GM13977 (cell line): ENCODE data around the gene GMNN.
"Not testable (repeated sequence)": the region's sequence is repeated elsewhere in the genome, so short reads cannot be mapped to it uniquely, and the experiment has no call there.

Experiments
- DNase-seq: peaks from one replicate; pipeline ENCODE4 v3.0.0; 2012; ENCODE audit warnings: low spot score
- in situ Hi-C: fragments of 300-500 bp; cut with MboI; formaldehyde crosslinking; loops from one replicate; pipeline ENCODE4 v1.12.0; 2022; ENCODE audit warnings: low sequenced_read_pairs, low pct_unique_long_range_greater_than_20kb, mixed read lengths, inconsistent platforms; ENCODE audit not compliant: unreplicated experiment
- TF ChIP-seq, protein P1 (sequence below): IDR thresholded peaks from 2 replicates; pipeline ENCODE4 v1.5.1; 2012; ENCODE audit warnings: mild to moderate bottlenecking, control low read depth; ENCODE audit not compliant: insufficient read depth; ENCODE audit errors: extremely low read depth, missing control alignments

GMNN gene

DNA sequence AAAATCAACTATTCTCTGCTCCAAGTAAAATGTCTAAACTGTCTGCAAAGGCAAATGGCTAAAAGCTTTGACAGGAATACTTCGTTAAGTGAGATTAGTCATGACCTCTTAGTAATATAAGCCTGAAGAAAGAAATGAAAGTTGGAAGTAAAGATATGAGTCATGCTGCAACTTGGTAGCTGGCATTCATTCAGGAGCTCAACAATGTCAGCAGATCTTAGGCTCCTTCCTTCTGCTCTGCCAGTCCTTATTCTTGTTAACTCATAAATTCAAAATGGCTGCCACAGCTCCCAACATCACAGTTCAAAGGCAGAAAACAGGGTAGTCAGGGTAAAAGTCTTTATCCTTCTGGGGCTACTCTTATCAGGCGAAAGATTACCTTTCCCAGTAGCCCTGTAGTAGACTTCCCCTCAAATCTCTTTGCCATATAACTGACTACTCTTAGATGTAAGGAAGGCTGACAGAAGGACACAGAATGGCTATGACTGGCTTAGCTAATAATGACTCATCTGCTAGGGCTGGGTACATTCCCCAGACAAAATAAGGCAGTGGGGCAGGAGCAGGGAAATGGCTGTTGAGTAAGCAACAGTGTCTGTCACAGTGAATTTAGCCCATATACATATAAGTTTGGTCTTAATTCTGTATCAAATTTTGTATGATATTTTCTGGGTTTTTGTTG is 31.3 kb upstream of the GMNN start:
- TF ChIP-seq, protein P1, sequence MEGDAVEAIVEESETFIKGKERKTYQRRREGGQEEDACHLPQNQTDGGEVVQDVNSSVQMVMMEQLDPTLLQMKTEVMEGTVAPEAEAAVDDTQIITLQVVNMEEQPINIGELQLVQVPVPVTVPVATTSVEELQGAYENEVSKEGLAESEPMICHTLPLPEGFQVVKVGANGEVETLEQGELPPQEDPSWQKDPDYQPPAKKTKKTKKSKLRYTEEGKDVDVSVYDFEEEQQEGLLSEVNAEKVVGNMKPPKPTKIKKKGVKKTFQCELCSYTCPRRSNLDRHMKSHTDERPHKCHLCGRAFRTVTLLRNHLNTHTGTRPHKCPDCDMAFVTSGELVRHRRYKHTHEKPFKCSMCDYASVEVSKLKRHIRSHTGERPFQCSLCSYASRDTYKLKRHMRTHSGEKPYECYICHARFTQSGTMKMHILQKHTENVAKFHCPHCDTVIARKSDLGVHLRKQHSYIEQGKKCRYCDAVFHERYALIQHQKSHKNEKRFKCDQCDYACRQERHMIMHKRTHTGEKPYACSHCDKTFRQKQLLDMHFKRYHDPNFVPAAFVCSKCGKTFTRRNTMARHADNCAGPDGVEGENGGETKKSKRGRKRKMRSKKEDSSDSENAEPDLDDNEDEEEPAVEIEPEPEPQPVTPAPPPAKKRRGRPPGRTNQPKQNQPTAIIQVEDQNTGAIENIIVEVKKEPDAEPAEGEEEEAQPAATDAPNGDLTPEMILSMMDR, result no peak
- in situ Hi-C loops, result no loop called here
- peak; percentile 40 for DNase-seq

DNA sequence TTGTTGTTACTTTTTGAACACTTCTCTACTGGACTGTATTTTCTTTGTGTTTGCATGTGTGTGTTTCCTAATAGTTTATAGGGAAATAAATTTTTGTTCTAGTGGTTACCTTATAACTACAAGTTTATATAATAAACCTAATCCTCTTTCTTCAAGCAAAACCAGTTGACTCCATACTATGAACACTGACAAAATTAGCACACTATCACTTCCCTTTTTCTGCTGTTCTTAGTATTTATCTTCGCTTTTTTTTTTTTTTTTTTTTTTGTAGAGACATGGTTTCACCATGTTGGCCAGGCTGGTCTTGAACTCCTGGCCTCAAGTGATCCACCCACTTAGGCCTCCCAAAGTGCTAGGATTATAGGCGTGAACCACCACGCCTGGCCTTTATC is 30.8 kb upstream of the GMNN start:
- in situ Hi-C loops, result no loop called here
- TF ChIP-seq, protein P1, result no peak
- DNase-seq, result peak; percentile 38

DNA sequence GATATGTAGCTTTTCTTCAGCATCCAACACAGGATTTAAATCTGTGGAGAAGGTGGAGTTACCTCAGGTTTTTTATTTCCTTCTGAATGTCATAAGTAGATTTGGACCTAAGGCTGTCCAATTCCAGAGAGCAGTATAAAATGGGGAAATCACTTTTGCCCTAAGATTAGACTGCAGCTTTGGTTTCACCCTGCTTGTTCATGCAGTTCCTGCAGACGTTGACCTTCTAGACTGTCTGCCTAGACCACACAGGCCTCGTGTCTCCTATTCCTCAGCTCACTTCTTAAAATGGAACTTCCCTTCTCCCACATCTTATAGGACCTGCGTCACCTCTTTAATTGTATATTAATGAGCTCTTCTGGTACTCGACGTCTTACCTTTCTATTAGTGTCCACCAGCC is 29.8 kb upstream of the GMNN start:
- in situ Hi-C loops, result no loop called here
- DNase-seq, result no peak
- TF ChIP-seq, protein P1, result no peak

DNA sequence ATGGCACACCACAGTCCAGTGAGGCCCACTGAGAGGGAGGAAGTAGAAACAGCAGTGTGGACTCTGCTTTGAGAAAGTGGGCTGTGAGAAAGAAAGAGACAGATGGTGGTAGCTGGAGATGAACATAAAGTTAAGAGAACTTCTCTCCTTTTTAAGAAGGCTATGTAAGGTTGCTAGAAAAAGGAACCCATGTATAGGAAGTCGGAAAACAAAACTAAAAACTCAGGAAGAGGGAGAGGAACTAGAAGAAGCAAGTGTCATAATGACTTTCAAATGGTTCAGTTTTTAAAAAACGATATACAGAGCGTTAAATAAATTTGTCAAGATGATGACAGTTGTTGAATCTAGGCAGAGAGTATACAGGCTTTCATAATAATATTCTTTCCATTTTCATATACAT is 25.4 kb upstream of the GMNN start:
- no peak for DNase-seq
- in situ Hi-C loops, result no loop called here
- TF ChIP-seq, protein P1, result no peak

DNA sequence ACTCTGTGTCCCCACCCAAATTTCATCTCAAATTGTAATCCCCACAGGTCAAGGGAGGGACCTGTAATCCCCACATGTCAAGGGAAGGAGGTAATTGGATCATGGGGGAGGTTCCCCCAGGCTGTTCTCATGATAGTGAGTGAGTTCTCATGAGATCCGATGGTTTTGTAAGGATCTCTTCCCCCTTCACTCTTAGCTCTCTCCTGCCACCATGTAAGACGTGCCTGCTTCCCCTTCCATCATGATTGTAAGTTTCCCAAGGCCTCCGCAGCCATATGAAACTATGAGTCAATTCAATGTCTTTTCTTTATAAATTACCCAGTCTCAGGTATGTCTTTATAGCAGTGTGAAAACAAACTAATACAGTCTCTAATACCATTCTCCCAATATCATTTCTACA is 23.9 kb upstream of the GMNN start:
- in situ Hi-C loops, DNase-seq: not testable (repeated sequence)

DNA sequence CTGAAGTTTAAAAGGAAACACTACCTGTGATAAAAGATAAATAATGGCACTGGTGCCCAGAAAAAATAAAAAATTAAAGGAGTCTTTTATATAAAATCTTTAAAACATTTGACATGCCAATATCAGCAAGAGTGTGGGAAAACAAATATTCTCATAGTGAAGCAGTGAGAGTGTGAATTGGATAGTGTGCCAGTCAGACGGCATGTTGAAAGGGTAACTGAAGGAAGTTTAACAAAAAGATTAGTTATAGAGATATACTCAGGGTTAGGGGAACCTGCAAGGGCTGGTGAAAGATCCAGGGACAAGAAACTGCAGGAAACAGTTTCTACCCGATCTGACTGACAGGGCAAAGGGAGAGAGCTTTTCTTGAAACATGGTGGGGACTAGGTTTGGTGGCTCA is 22.2 kb upstream of the GMNN start:
- TF ChIP-seq, protein P1, result no peak
- DNase-seq, result no peak
- in situ Hi-C loops, result no loop called here

DNA sequence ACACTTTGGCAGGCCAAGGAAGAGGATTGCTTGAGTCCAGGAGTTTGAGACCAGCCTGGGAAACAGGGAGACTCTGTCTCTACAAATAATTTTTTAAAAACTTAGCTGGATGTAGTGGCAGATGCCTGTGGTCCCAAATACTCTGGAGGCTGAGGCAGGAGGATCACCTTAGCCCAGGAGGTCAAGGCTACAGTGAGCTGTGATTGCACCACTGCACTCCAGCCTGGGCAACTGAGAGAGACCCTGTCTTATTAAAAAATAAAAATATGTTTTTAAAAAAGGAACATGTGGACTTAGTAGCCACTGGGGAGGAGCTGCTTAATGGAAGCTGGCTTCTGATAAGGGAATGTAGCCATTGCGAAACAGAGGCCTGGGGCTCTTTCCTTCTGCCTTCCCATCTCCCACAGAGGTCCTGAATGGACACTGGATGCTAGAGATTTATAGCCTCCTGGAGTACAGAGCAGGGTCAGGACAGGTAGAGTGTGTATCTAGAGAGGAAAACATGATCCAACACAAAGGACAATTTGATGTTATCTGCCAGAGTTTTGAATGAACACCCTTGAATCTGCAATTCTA is 21.7 kb upstream of the GMNN start:
- TF ChIP-seq, protein P1, result no peak
- DNase-seq, result no peak
- in situ Hi-C loops, result no loop called here
